ENCODE measurements around the gene INPP4B.

- no peak for TF ChIP-seq EZH2 (IDR thresholded peaks at IDR 0.05; ENCODE audit: borderline replicate concordance, low read depth, low read length, severe bottlenecking)
- TF ChIP-seq CTCF (IDR thresholded peaks at IDR 0.05; ENCODE audit: borderline replicate concordance, extremely low read depth, low read length, poor library complexity, severe bottlenecking) = no peak
Observed at GRCh38 chr4:142550965-142551364, 295.1 kb downstream of the INPP4B start.

Measured in DND-41 (cell line).